Measurements from ENCODE around the gene TMEM59L. TPM values are rescaled to one million over a fixed set of nuclear protein-coding genes. Genes with fewer than 3 reads are reported as not detected.

TMEM59L gene
- total RNA-seq, 2 experiments from 2014 or later = not detected

GRCh38 chr19:18611327-18612050 is 1.2 kb upstream of the TMEM59L start:
- H3K9me3 Mint-ChIP-seq (ENCODE audit: insufficient read depth) = no peaks in the 10 kb centered on the region
- ChIA-PET CTCF (interaction anchor here (1.0 to 1.3 kb wide), 2 partner anchors 22 to 160 kb away, joined by 3 read pairs; no protein-coding TSS in a partner anchor), POLR2A (interaction anchor here (0.6 kb wide), 1 partner anchor 53 kb away, joined by 3 read pairs; no protein-coding TSS in a partner anchor)
- no peaks in the 10 kb centered on the region for H3K36me3 Mint-ChIP-seq (ENCODE audit: low read depth)
- DNase-seq (no peak), ATAC-seq (no peak)
- no peak overlapping the region for H3K4me3 Mint-ChIP-seq
- peaks cover 76% of the 10 kb centered on the region for H3K27me3 Mint-ChIP-seq (ENCODE audit: low read depth)
- peaks cover 18% of the 10 kb centered on the region for H3K4me1 Mint-ChIP-seq (ENCODE audit: low read depth)
- H3K27ac Mint-ChIP-seq = no peak overlapping the region

- ChIA-PET POLR2A (interaction anchor here (0.6 kb wide), 1 partner anchor 52 kb away, joined by 3 read pairs; no protein-coding TSS in a partner anchor), CTCF (interaction anchor here (1.0 to 1.3 kb wide), 2 partner anchors 23 to 161 kb away, joined by 3 read pairs; no protein-coding TSS in a partner anchor)
- H3K4me1 Mint-ChIP-seq (ENCODE audit: low read depth) = peaks cover 18% of the 10 kb centered on the region
- ATAC-seq = no peak
- peaks cover 72% of the 10 kb centered on the region for H3K27me3 Mint-ChIP-seq (ENCODE audit: low read depth)
- H3K27ac Mint-ChIP-seq = no peak overlapping the region
- DNase-seq = no peak
- no peaks in the 10 kb centered on the region for H3K9me3 Mint-ChIP-seq (ENCODE audit: insufficient read depth)
- H3K4me3 Mint-ChIP-seq = peak overlapping the region; percentile 15
- no peaks in the 10 kb centered on the region for H3K36me3 Mint-ChIP-seq (ENCODE audit: low read depth)
Measured at GRCh38 chr19:18612051-18612771, 459 bp upstream of the TMEM59L start.

GRCh38 chr19:18613589-18614234 is 1.0 kb downstream of the TMEM59L start:
- H3K36me3 Mint-ChIP-seq (ENCODE audit: low read depth) = no peaks in the 10 kb centered on the region
- H3K4me3 Mint-ChIP-seq = no peak overlapping the region
- CTCF ChIA-PET = no interaction called here

GRCh38 chr19:18616023-18616422 is 3.4 kb downstream of the TMEM59L start:
- DNase-seq (no peak), ATAC-seq (no peak)
- ChIA-PET CTCF (interaction anchor here (1.3 kb wide), 1 partner anchor 231 kb away, joined by 4 read pairs; no protein-coding TSS in a partner anchor), POLR2A (interaction anchor here (0.6 kb wide), 1 partner anchor 752 kb away, joined by 3 read pairs; no protein-coding TSS in a partner anchor)
- Mint-ChIP-seq H3K27ac (no peak overlapping the region), H3K27me3 (ENCODE audit: low read depth) (peaks cover 38% of the 10 kb centered on the region), H3K36me3 (ENCODE audit: low read depth) (no peaks in the 10 kb centered on the region), H3K9me3 (ENCODE audit: insufficient read depth) (no peaks in the 10 kb centered on the region), H3K4me1 (ENCODE audit: low read depth) (peaks cover 12% of the 10 kb centered on the region), H3K4me3 (no peak overlapping the region)

More at GRCh38 chr19:18613589-18614234, 1.0 kb downstream of the TMEM59L start:
- Mint-ChIP-seq H3K4me1 (ENCODE audit: low read depth) (peaks cover 14% of the 10 kb centered on the region), H3K9me3 (ENCODE audit: insufficient read depth) (no peaks in the 10 kb centered on the region), H3K27me3 (ENCODE audit: low read depth) (peaks cover 58% of the 10 kb centered on the region), H3K27ac (no peak overlapping the region)
- ATAC-seq = no peak
- no peak for DNase-seq
- POLR2A ChIA-PET = no interaction called here

GRCh38 chr19:18617562-18617961 is 4.9 kb downstream of the TMEM59L start:
- ATAC-seq = no peak
- H3K27ac Mint-ChIP-seq = no peak overlapping the region
- POLR2A ChIA-PET = no interaction called here
- CTCF ChIA-PET = no interaction called here
- H3K36me3 Mint-ChIP-seq (ENCODE audit: low read depth) = no peaks in the 10 kb centered on the region
- no peak for DNase-seq
- peaks cover 28% of the 10 kb centered on the region for H3K27me3 Mint-ChIP-seq (ENCODE audit: low read depth)
- peaks cover 4% of the 10 kb centered on the region for H3K4me1 Mint-ChIP-seq (ENCODE audit: low read depth)
- H3K4me3 Mint-ChIP-seq = no peak overlapping the region
- no peaks in the 10 kb centered on the region for H3K9me3 Mint-ChIP-seq (ENCODE audit: insufficient read depth)

- no peaks in the 10 kb centered on the region for H3K36me3 Mint-ChIP-seq (ENCODE audit: low read depth)
- CTCF ChIA-PET = no interaction called here
- no peaks in the 10 kb centered on the region for H3K9me3 Mint-ChIP-seq (ENCODE audit: insufficient read depth)
- H3K4me1 Mint-ChIP-seq (ENCODE audit: low read depth) = peaks cover 4% of the 10 kb centered on the region
- H3K4me3 Mint-ChIP-seq = no peak overlapping the region
- POLR2A ChIA-PET = no interaction called here
- no peak overlapping the region for H3K27ac Mint-ChIP-seq
- DNase-seq = no peak
- no peak for ATAC-seq
- peaks cover 25% of the 10 kb centered on the region for H3K27me3 Mint-ChIP-seq (ENCODE audit: low read depth)
Measured at GRCh38 chr19:18618236-18618635, 5.6 kb downstream of the TMEM59L start.

- POLR2A ChIA-PET = interaction anchor here (0.6 kb wide), 1 partner anchor 513 kb away, joined by 3 read pairs; no protein-coding TSS in a partner anchor
- Mint-ChIP-seq H3K9me3 (ENCODE audit: insufficient read depth) (no peaks in the 10 kb centered on the region), H3K4me3 (no peak overlapping the region), H3K4me1 (ENCODE audit: low read depth) (peaks cover 2% of the 10 kb centered on the region), H3K36me3 (ENCODE audit: low read depth) (no peaks in the 10 kb centered on the region), H3K27me3 (ENCODE audit: low read depth) (peaks cover 5% of the 10 kb centered on the region), H3K27ac (no peak overlapping the region)
- DNase-seq (no peak), ATAC-seq (no peak)
- CTCF ChIA-PET = interaction anchor here (0.9 kb wide), 1 partner anchor 227 kb away, joined by 3 read pairs; no protein-coding TSS in a partner anchor
Measured at GRCh38 chr19:18620311-18620710, 7.6 kb downstream of the TMEM59L start.

- CTCF ChIA-PET = no interaction called here
- Mint-ChIP-seq H3K4me1 (ENCODE audit: low read depth) (peaks cover 2% of the 10 kb centered on the region), H3K36me3 (ENCODE audit: low read depth) (no peaks in the 10 kb centered on the region)
Measured at GRCh38 chr19:18620902-18621301, 8.2 kb downstream of the TMEM59L start.

GRCh38 chr19:18626906-18627305 is 14.2 kb downstream of the TMEM59L start:
- POLR2A ChIA-PET = no interaction called here
- no peak for DNase-seq
- peaks cover 8% of the 10 kb centered on the region for H3K27me3 Mint-ChIP-seq (ENCODE audit: low read depth)
- H3K36me3 Mint-ChIP-seq (ENCODE audit: low read depth) = no peaks in the 10 kb centered on the region
- no peaks in the 10 kb centered on the region for H3K9me3 Mint-ChIP-seq (ENCODE audit: insufficient read depth)
- H3K4me1 Mint-ChIP-seq (ENCODE audit: low read depth) = peaks cover 2% of the 10 kb centered on the region
- no peak overlapping the region for H3K4me3 Mint-ChIP-seq
- ATAC-seq = no peak
- CTCF ChIA-PET = no interaction called here
- H3K27ac Mint-ChIP-seq = no peak overlapping the region

More at GRCh38 chr19:18620902-18621301, 8.2 kb downstream of the TMEM59L start:
- no peak for DNase-seq
- Mint-ChIP-seq H3K27ac (no peak overlapping the region), H3K4me3 (no peak overlapping the region), H3K9me3 (ENCODE audit: insufficient read depth) (no peaks in the 10 kb centered on the region), H3K27me3 (ENCODE audit: low read depth) (peaks cover 3% of the 10 kb centered on the region)
- POLR2A ChIA-PET = no interaction called here
- ATAC-seq = no peak

- ATAC-seq (no peak), DNase-seq (no peak)
- ChIA-PET POLR2A (no interaction called here), CTCF (interaction anchor here (0.9 kb wide), 1 partner anchor 218 kb away, joined by 3 read pairs; no protein-coding TSS in a partner anchor)
- peaks cover 11% of the 10 kb centered on the region for H3K27me3 Mint-ChIP-seq (ENCODE audit: low read depth)
- no peak overlapping the region for H3K27ac Mint-ChIP-seq
- no peak overlapping the region for H3K4me3 Mint-ChIP-seq
- H3K9me3 Mint-ChIP-seq (ENCODE audit: insufficient read depth) = no peaks in the 10 kb centered on the region
- H3K36me3 Mint-ChIP-seq (ENCODE audit: low read depth) = no peaks in the 10 kb centered on the region
- H3K4me1 Mint-ChIP-seq (ENCODE audit: low read depth) = no peaks in the 10 kb centered on the region
Measured at GRCh38 chr19:18629166-18630088, 16.8 kb downstream of the TMEM59L start.

- ATAC-seq = no peak
- POLR2A ChIA-PET = no interaction called here
- H3K36me3 Mint-ChIP-seq (ENCODE audit: low read depth) = no peaks in the 10 kb centered on the region
- peaks cover 21% of the 10 kb centered on the region for H3K4me1 Mint-ChIP-seq (ENCODE audit: low read depth)
- CTCF ChIA-PET = interaction anchor here (0.7 kb wide), 1 partner anchor 172 kb away, joined by 3 read pairs; no protein-coding TSS in a partner anchor
- DNase-seq = no peak
- no peaks in the 10 kb centered on the region for H3K9me3 Mint-ChIP-seq (ENCODE audit: insufficient read depth)
- H3K27me3 Mint-ChIP-seq (ENCODE audit: low read depth) = peaks cover 12% of the 10 kb centered on the region
- no peak overlapping the region for H3K4me3 Mint-ChIP-seq
- no peak overlapping the region for H3K27ac Mint-ChIP-seq
Measured at GRCh38 chr19:18633321-18633720, 20.7 kb downstream of the TMEM59L start.

Measured in activated CD8-positive, alpha-beta T cell treated with anti-CD3 and anti-CD28 coated beads, Interleukin-2, amount 10 ng/mL, durations not matched to agents 7 days and 5 days (primary cell).